DND-41 (cell line): ENCODE results near the gene FRS3.

ENCODE experiments used
- ATAC-seq: fragments of 200-7000 bp; cut with Tn5 transposase; 3 replicates; pipeline ENCODE4 v1.9.1; 2021; ENCODE audit warnings: low read depth; ENCODE audit not compliant: insufficient read depth
- DNase-seq: peaks from one replicate; pipeline ENCODE4 v3.0.0-alpha.2; 2020
- H2AFZ ChIP-seq: 2 replicates; pipeline ENCODE4 v1.6.0; 2012; ENCODE audit warnings: low read depth, low read length
- H3K27ac ChIP-seq: 2 replicates; pipeline ENCODE4 v1.5.1; 2012; ENCODE audit warnings: low read length, inconsistent platforms
- H3K27me3 ChIP-seq: fragments of 200-600 bp; sonication (generic); 2 replicates; pipeline ENCODE4 v1.6.0; 2012; ENCODE audit warnings: low read length, mild to moderate bottlenecking, inconsistent platforms; ENCODE audit not compliant: insufficient read depth, poor library complexity
- H3K36me3 ChIP-seq: 2 replicates; pipeline ENCODE4 v1.5.1; 2012; ENCODE audit warnings: low read length, inconsistent platforms; ENCODE audit not compliant: insufficient read depth
- H3K4me1 ChIP-seq: 2 replicates; pipeline ENCODE4 v1.5.1; 2012; ENCODE audit warnings: mild to moderate bottlenecking, low read length; ENCODE audit not compliant: insufficient read depth
- H3K4me2 ChIP-seq: 2 replicates; pipeline ENCODE4 v1.6.0; 2012; ENCODE audit warnings: mild to moderate bottlenecking, moderate library complexity, low read length, inconsistent platforms; ENCODE audit not compliant: insufficient read depth
- H3K4me3 ChIP-seq, 2 experiments: fragments of 200-600 bp in 1 of 2; shearing (Covaris generic) in 1 of 2; 2 replicates each; pipeline ENCODE4 v1.5.1; 2012 to 2016; ENCODE audit warnings: inconsistent platforms in 2 of 2, low read length in 2 of 2, mild to moderate bottlenecking in 2 of 2, low read depth in 1 of 2, moderate library complexity in 1 of 2
- H3K79me2 ChIP-seq: 2 replicates; pipeline ENCODE4 v1.6.0; 2012; ENCODE audit warnings: low read length, inconsistent platforms; ENCODE audit not compliant: insufficient read depth
- H3K9ac ChIP-seq: 2 replicates; pipeline ENCODE4 v1.6.0; 2012; ENCODE audit warnings: low read depth, mild to moderate bottlenecking, inconsistent platforms, low read length, moderate library complexity
- H3K9me3 ChIP-seq: 2 replicates; pipeline ENCODE4 v1.5.1; 2012; ENCODE audit warnings: low read length, moderate library complexity, mild to moderate bottlenecking, inconsistent platforms; ENCODE audit not compliant: insufficient read depth, severe bottlenecking
- H4K20me1 ChIP-seq: 2 replicates; pipeline ENCODE4 v1.6.0; 2012; ENCODE audit warnings: low read length; ENCODE audit not compliant: insufficient read depth
- CTCF ChIP-seq: IDR thresholded peaks from 2 replicates; pipeline ENCODE4 v1.5.1; 2012; ENCODE audit warnings: borderline replicate concordance, low read length, moderate library complexity, mild to moderate bottlenecking; ENCODE audit not compliant: poor library complexity, severe bottlenecking; ENCODE audit errors: extremely low read depth
- EZH2 ChIP-seq: IDR thresholded peaks from 3 replicates; pipeline ENCODE4 v1.6.1; 2012; ENCODE audit warnings: borderline replicate concordance, low read depth, mild to moderate bottlenecking, moderate library complexity, low read length, inconsistent platforms; ENCODE audit not compliant: severe bottlenecking

The FRS3 gene

GRCh38 chr6:41798901-41799558 lies 19.3 kb upstream of the FRS3 start:
- H3K79me2 ChIP-seq = no peaks in the 10 kb centered on the region
- H3K27ac ChIP-seq = no peak overlapping the region
- H3K36me3 ChIP-seq = peaks cover 70% of the 10 kb centered on the region
- H3K4me1 ChIP-seq = no peaks in the 10 kb centered on the region
- ATAC-seq = no peak
- H3K27me3 ChIP-seq = no peaks in the 10 kb centered on the region
- H4K20me1 ChIP-seq = no peaks in the 10 kb centered on the region
- no peak overlapping the region for H2AFZ ChIP-seq
- H3K9ac ChIP-seq = no peak overlapping the region
- H3K4me2 ChIP-seq = no peak overlapping the region
- TF ChIP-seq CTCF (no peak), EZH2 (no peak)
- no peak for DNase-seq
- H3K4me3 ChIP-seq = no peak overlapping the region
- no peaks in the 10 kb centered on the region for H3K9me3 ChIP-seq

- Histone ChIP-seq H4K20me1 (no peaks in the 10 kb centered on the region), H3K27me3 (no peaks in the 10 kb centered on the region), H3K4me3 (no peak overlapping the region), H2AFZ (no peak overlapping the region), H3K79me2 (no peaks in the 10 kb centered on the region; the same call in 1 of the 2 replicates), H3K9me3 (no peaks in the 10 kb centered on the region), H3K4me1 (no peaks in the 10 kb centered on the region), H3K36me3 (peaks cover 75% of the 10 kb centered on the region), H3K9ac (no peak overlapping the region), H3K4me2 (no peak overlapping the region), H3K27ac (no peak overlapping the region)
- ATAC-seq (no peak), DNase-seq (no peak)
- TF ChIP-seq CTCF = no peak
- TF ChIP-seq EZH2 = no peak
Observed at GRCh38 chr6:41796474-41796873, 16.8 kb upstream of the FRS3 start.

- Histone ChIP-seq H3K4me2 (no peak overlapping the region), H3K4me1 (peaks cover 20% of the 10 kb centered on the region), H4K20me1 (peaks cover 8% of the 10 kb centered on the region; the same call in 1 of the 2 replicates), H3K79me2 (peaks cover 31% of the 10 kb centered on the region), H3K36me3 (peaks cover 68% of the 10 kb centered on the region), H3K27me3 (no peaks in the 10 kb centered on the region), H3K27ac (no peak overlapping the region), H3K9me3 (no peaks in the 10 kb centered on the region), H3K9ac (no peak overlapping the region), H3K4me3 (no peak overlapping the region), H2AFZ (no peak overlapping the region)
- TF ChIP-seq EZH2 (no peak), CTCF (no peak)
- DNase-seq = no peak
- no peak for ATAC-seq
Observed at GRCh38 chr6:41791984-41792383, 12.3 kb upstream of the FRS3 start.

GRCh38 chr6:41791305-41791704 lies 11.6 kb upstream of the FRS3 start:
- Histone ChIP-seq H3K79me2 (peaks cover 36% of the 10 kb centered on the region), H3K4me2 (no peak overlapping the region), H3K9me3 (no peaks in the 10 kb centered on the region), H3K27ac (no peak overlapping the region), H3K4me1 (peaks cover 20% of the 10 kb centered on the region), H4K20me1 (peaks cover 8% of the 10 kb centered on the region; the same call in 1 of the 2 replicates), H3K36me3 (peaks cover 63% of the 10 kb centered on the region), H2AFZ (no peak overlapping the region), H3K9ac (no peak overlapping the region), H3K27me3 (no peaks in the 10 kb centered on the region), H3K4me3 (no peak overlapping the region)
- ATAC-seq = no peak
- TF ChIP-seq CTCF (no peak), EZH2 (no peak)
- DNase-seq = no peak
